ENCODE data around the gene GSE1. TPM values are rescaled to one million over a fixed set of nuclear protein-coding genes. Genes with fewer than 3 reads are reported as not detected.

The GSE1 gene
- total RNA-seq, 1 experiment from 2014 or later = 38.4 TPM

GRCh38 chr16:85678821-85679220, 65.7 kb downstream of the GSE1 start:
- ChIA-PET CTCF (no interaction called here), POLR2A (ENCODE audit: unreplicated experiment) (interaction anchor here (0.7 kb wide), 1 partner anchor 55 kb away, joined by 4 read pairs; no protein-coding TSS in a partner anchor)
- Histone ChIP-seq H3K79me2 (ENCODE audit: low read length) (no peaks in the 10 kb centered on the region), H3K27me3 (ENCODE audit: low read length) (no peaks in the 10 kb centered on the region), H3K4me3 (ENCODE audit: low read length) (no peak overlapping the region), H3F3A (ENCODE audit: low read length, unreplicated experiment) (no peaks in the 10 kb centered on the region), H3K36me3 (ENCODE audit: low read depth, low read length) (peaks cover 27% of the 10 kb centered on the region), H3K27ac (ENCODE audit: low read length) (no peak overlapping the region), H3K9me3 (ENCODE audit: low read length) (no peaks in the 10 kb centered on the region), H3K9ac (ENCODE audit: low read length) (no peak overlapping the region), H2AFZ (ENCODE audit: low read length) (no peak overlapping the region), H3K4me2 (ENCODE audit: low read length) (no peak overlapping the region), H4K20me1 (ENCODE audit: low read length) (no peaks in the 10 kb centered on the region), H3K9me2 (replicated peaks; ENCODE audit: low read length) (no peaks in the 10 kb centered on the region), H3K4me1 (ENCODE audit: insufficient read depth, low read length) (no peaks in the 10 kb centered on the region)
- TF ChIP-seq, protein P1, sequence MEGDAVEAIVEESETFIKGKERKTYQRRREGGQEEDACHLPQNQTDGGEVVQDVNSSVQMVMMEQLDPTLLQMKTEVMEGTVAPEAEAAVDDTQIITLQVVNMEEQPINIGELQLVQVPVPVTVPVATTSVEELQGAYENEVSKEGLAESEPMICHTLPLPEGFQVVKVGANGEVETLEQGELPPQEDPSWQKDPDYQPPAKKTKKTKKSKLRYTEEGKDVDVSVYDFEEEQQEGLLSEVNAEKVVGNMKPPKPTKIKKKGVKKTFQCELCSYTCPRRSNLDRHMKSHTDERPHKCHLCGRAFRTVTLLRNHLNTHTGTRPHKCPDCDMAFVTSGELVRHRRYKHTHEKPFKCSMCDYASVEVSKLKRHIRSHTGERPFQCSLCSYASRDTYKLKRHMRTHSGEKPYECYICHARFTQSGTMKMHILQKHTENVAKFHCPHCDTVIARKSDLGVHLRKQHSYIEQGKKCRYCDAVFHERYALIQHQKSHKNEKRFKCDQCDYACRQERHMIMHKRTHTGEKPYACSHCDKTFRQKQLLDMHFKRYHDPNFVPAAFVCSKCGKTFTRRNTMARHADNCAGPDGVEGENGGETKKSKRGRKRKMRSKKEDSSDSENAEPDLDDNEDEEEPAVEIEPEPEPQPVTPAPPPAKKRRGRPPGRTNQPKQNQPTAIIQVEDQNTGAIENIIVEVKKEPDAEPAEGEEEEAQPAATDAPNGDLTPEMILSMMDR (conservative IDR thresholded peaks at IDR 0.05; ENCODE audit: low read depth, low read length) = no peak
- intact Hi-C loops (cut with micrococcal nuclease) = loop anchor here (5.0 kb wide), 1 partner anchor 83 kb away; no protein-coding TSS in a partner anchor
- DNase-seq (no peak), ATAC-seq (no peak)
- BruUV-seq (replicated peaks) = no TSS peak

GRCh38 chr16:85679870-85680269, 66.7 kb downstream of the GSE1 start:
- H2AFZ ChIP-seq (ENCODE audit: low read length) = no peak overlapping the region
- TF ChIP-seq EZH2phosphoT487 (IDR thresholded peaks at IDR 0.05; ENCODE audit: borderline replicate concordance, low read length) (no peak), EZH2 (IDR thresholded peaks at IDR 0.05; ENCODE audit: low read length, unreplicated experiment) (no peak)
- TF ChIP-seq, protein P1 (conservative IDR thresholded peaks at IDR 0.05; ENCODE audit: low read depth, low read length) = no peak
- no peak overlapping the region for H3K4me2 ChIP-seq (ENCODE audit: low read length)
- no TSS peak for BruUV-seq (replicated peaks)
- no peak overlapping the region for H3K9ac ChIP-seq (ENCODE audit: low read length)
- peaks cover 18% of the 10 kb centered on the region for H3K36me3 ChIP-seq (ENCODE audit: low read depth, low read length)
- H3K9me2 ChIP-seq (replicated peaks; ENCODE audit: low read length) = no peaks in the 10 kb centered on the region
- ChIA-PET CTCF (no interaction called here), POLR2A (ENCODE audit: unreplicated experiment) (interaction anchor here (0.6 kb wide), 1 partner anchor 119 kb away, joined by 3 read pairs; no protein-coding TSS in a partner anchor)
- ATAC-seq (no peak), DNase-seq (no peak)
- intact Hi-C loops (cut with micrococcal nuclease) = loop anchor here (5.0 kb wide), 1 partner anchor 82 kb away; no protein-coding TSS in a partner anchor
- H3K4me3 ChIP-seq (ENCODE audit: low read length) = no peak overlapping the region
- H3K27ac ChIP-seq (ENCODE audit: low read length) = no peak overlapping the region
- no peaks in the 10 kb centered on the region for H3K9me3 ChIP-seq (ENCODE audit: low read length)
- no peaks in the 10 kb centered on the region for H3K4me1 ChIP-seq (ENCODE audit: insufficient read depth, low read length)
- H3K79me2 ChIP-seq (ENCODE audit: low read length) = no peaks in the 10 kb centered on the region
- no peaks in the 10 kb centered on the region for H4K20me1 ChIP-seq (ENCODE audit: low read length)
- H3F3A ChIP-seq (ENCODE audit: low read length, unreplicated experiment) = no peaks in the 10 kb centered on the region
- no peaks in the 10 kb centered on the region for H3K27me3 ChIP-seq (ENCODE audit: low read length)

DNA sequence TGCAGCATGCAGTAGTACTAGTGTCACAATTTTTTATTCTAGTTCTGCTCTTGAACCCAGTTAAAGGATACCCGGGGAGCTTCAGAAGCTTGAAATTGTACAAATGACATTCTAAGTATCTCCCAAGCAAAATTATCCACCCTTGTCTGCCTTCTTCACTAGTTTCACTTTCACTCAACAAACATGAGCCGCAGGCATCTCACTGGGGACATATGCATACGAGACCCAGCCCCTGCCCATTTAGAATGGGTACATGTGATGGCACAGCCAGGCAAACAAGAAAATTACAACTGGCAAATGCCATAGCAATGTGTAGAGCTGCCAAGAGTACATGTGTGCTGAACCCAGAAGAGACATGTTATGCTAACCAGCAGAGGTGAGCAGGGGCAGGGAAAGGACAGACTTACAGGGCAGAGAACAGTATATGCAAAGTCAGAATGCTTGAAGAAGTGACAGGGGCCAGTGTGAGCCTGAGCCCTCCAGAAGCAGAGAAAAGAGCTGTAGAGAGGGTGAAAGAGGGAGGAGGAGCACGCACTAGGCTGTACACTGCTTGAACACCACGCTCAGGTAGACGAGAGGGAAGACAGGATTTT, 67.3 kb downstream of the GSE1 start:
- Histone ChIP-seq H3K79me2 (ENCODE audit: low read length) (0 out of 2 replicates have a peak, but pooled peaks cover 4% of the 10 kb centered on the region), H3K36me3 (ENCODE audit: low read depth, low read length) (peaks cover 12% of the 10 kb centered on the region), H3K4me2 (ENCODE audit: low read length) (no peak overlapping the region), H3F3A (ENCODE audit: low read length, unreplicated experiment) (no peaks in the 10 kb centered on the region), H3K9me2 (replicated peaks; ENCODE audit: low read length) (no peaks in the 10 kb centered on the region), H3K4me1 (ENCODE audit: insufficient read depth, low read length) (no peaks in the 10 kb centered on the region), H3K27me3 (ENCODE audit: low read length) (no peaks in the 10 kb centered on the region), H3K4me3 (ENCODE audit: low read length) (no peak overlapping the region), H3K27ac (ENCODE audit: low read length) (no peak overlapping the region), H4K20me1 (ENCODE audit: low read length) (no peaks in the 10 kb centered on the region), H3K9me3 (ENCODE audit: low read length) (no peaks in the 10 kb centered on the region), H3K9ac (ENCODE audit: low read length) (no peak overlapping the region), H2AFZ (ENCODE audit: low read length) (no peak overlapping the region)
- intact Hi-C loops (cut with micrococcal nuclease) = no loop called here
- ChIA-PET POLR2A (ENCODE audit: unreplicated experiment) (interaction anchor here (0.6 kb wide), 1 partner anchor 118 kb away, joined by 3 read pairs; no protein-coding TSS in a partner anchor), CTCF (no interaction called here)
- TF ChIP-seq, protein P1 (conservative IDR thresholded peaks at IDR 0.05; ENCODE audit: low read depth, low read length) = no peak
- no TSS peak for BruUV-seq (replicated peaks)
- ATAC-seq = no peak
- DNase-seq = no peak

Measured in PC-3 (cell line).